HEK293 (cell line): ENCODE data around the gene TDRD1.
A peak's percentile ranks its signal among the peaks of the same experiment; 100 is the strongest.

Experiments used
- CTCF ChIA-PET: fragments of 350-600 bp; formaldehyde crosslinking; extraction: SDS; loops from one replicate; lab custom pipeline; 2021; ENCODE audit warnings: antibody characterized with exemption; lab: Yijun Ruan, JAX
- POLR2A ChIA-PET: fragments of 300-600 bp; formaldehyde crosslinking; extraction: SDS; loops from one replicate; lab custom pipeline; 2020; ENCODE audit warnings: antibody characterized with exemption, inconsistent platforms; lab: Yijun Ruan, JAX
- H3K27ac ChIP-seq: fragments of 200-500 bp; sonication (Bioruptor generic); 2 replicates; pipeline ENCODE4 v1.5.1; 2014; ENCODE audit warnings: low read depth, low read length, control low read depth, inconsistent platforms; ENCODE audit errors: extremely low read depth
- H3K36me3 ChIP-seq, 2 experiments: fragments of 200-500 bp in 1 of 2; sonication (Bioruptor generic) in 1 of 2; 1 replicate in 1 of 2; 2 replicates in 1 of 2; pipeline ENCODE4 v1.5.1; 2014 to 2017; ENCODE audit warnings: inconsistent platforms in 2 of 2, low read length in 2 of 2; ENCODE audit not compliant: control insufficient read depth in 2 of 2, insufficient read depth in 1 of 2
- H3K4me1 ChIP-seq: fragments of 200-500 bp; sonication (Bioruptor generic); 2 replicates; pipeline ENCODE4 v1.5.1; 2014; ENCODE audit warnings: mild to moderate bottlenecking, low read length, inconsistent platforms; ENCODE audit not compliant: control insufficient read depth, insufficient read depth
- H3K4me3 ChIP-seq: 2 replicates; pipeline ENCODE4 v1.5.1; 2011; ENCODE audit warnings: low read depth, mild to moderate bottlenecking, control low read depth, low read length, moderate library complexity
- H3K9me3 ChIP-seq: fragments of 200-500 bp; sonication (Bioruptor generic); 2 replicates; pipeline ENCODE4 v1.5.1; 2014; ENCODE audit warnings: low read depth, low read length, inconsistent platforms; ENCODE audit not compliant: control insufficient read depth, insufficient read depth
- FEZF1 ChIP-seq: fragments of 450-650 bp; formaldehyde crosslinking; IDR thresholded peaks from 2 replicates; pipeline ENCODE4 v1.5.1; 2016; ENCODE audit warnings: missing biosample characterization, missing genetic modification characterization
- GLIS2 ChIP-seq: fragments of 450-650 bp; formaldehyde crosslinking; IDR thresholded peaks from 2 replicates; pipeline ENCODE4 v1.5.1; 2016; ENCODE audit warnings: missing biosample characterization, missing genetic modification characterization
- KLF7 ChIP-seq: fragments of 450-650 bp; formaldehyde crosslinking; IDR thresholded peaks from 2 replicates; pipeline ENCODE4 v1.5.1; 2016; ENCODE audit warnings: missing biosample characterization, missing genetic modification characterization, borderline replicate concordance
- KLF9 ChIP-seq: fragments of 450-650 bp; formaldehyde crosslinking; IDR thresholded peaks from 2 replicates; pipeline ENCODE4 v1.5.1; 2016; ENCODE audit warnings: missing biosample characterization, missing genetic modification characterization, low read depth
- OSR2 ChIP-seq: fragments of 450-650 bp; formaldehyde crosslinking; IDR thresholded peaks from 2 replicates; pipeline ENCODE4 v1.5.1; 2016; ENCODE audit warnings: missing biosample characterization, missing genetic modification characterization
- PRDM1 ChIP-seq: fragments of 450-650 bp; formaldehyde crosslinking; IDR thresholded peaks from 2 replicates; pipeline ENCODE4; 2016; ENCODE audit warnings: missing biosample characterization, missing genetic modification characterization
- PRDM6 ChIP-seq: fragments of 450-650 bp; formaldehyde crosslinking; IDR thresholded peaks from 2 replicates; pipeline ENCODE4 v1.5.1; 2017; ENCODE audit warnings: missing biosample characterization, missing genetic modification characterization
- ZBTB44 ChIP-seq: fragments of 450-650 bp; IDR thresholded peaks from 2 replicates; pipeline ENCODE4 v1.5.1; 2018; ENCODE audit warnings: missing biosample characterization, mild to moderate bottlenecking, missing genetic modification characterization
- ZFP41 ChIP-seq: fragments of 450-650 bp; formaldehyde crosslinking; IDR thresholded peaks from 2 replicates; pipeline ENCODE4 v1.5.1; 2016; ENCODE audit warnings: missing biosample characterization, missing genetic modification characterization, borderline replicate concordance
- ZNF16 ChIP-seq: fragments of 450-650 bp; formaldehyde crosslinking; IDR thresholded peaks from 2 replicates; pipeline ENCODE4 v1.5.1; 2016; ENCODE audit warnings: low read depth, missing biosample characterization, missing genetic modification characterization
- ZNF19 ChIP-seq: fragments of 450-650 bp; formaldehyde crosslinking; IDR thresholded peaks from 2 replicates; pipeline ENCODE4; 2016; ENCODE audit warnings: missing biosample characterization, missing genetic modification characterization, low read depth
- ZNF274 ChIP-seq, 2 experiments: fragments of 200-500 bp in 1 of 2; fragments of 450-650 bp in 1 of 2; sonication (Bioruptor generic) in 1 of 2; formaldehyde crosslinking in 1 of 2; IDR thresholded peaks; 2 replicates each; pipeline versions ENCODE4 v1.5.1 to v1.6.1; 2014 to 2016; ENCODE audit warnings: borderline replicate concordance in 1 of 2, inconsistent platforms in 1 of 2, low read length in 1 of 2, missing biosample characterization in 1 of 2, missing genetic modification characterization in 1 of 2
- ZNF398 ChIP-seq: fragments of 450-650 bp; formaldehyde crosslinking; IDR thresholded peaks from 2 replicates; pipeline ENCODE4 v1.5.1; 2017; ENCODE audit warnings: missing biosample characterization, missing genetic modification characterization
- ZNF518A ChIP-seq: fragments of 450-650 bp; formaldehyde crosslinking; conservative IDR thresholded peaks from 2 replicates; pipeline ENCODE4 v1.5.1; 2016; ENCODE audit warnings: low read depth, missing biosample characterization, missing genetic modification characterization
- ZNF571 ChIP-seq: fragments of 450-650 bp; formaldehyde crosslinking; IDR thresholded peaks from 2 replicates; pipeline ENCODE4 v1.5.0; 2017; ENCODE audit warnings: missing biosample characterization, missing genetic modification characterization
- ZNF626 ChIP-seq: fragments of 450-650 bp; sonication (Bioruptor Pico); formaldehyde crosslinking; IDR thresholded peaks from 2 replicates; pipeline ENCODE4 v1.5.1; 2018; ENCODE audit warnings: missing biosample characterization, missing genetic modification characterization, inconsistent platforms
- ZNF645 ChIP-seq: fragments of 450-650 bp; formaldehyde crosslinking; IDR thresholded peaks from 2 replicates; pipeline ENCODE4; 2016; ENCODE audit warnings: missing biosample characterization, missing genetic modification characterization
- ZNF701 ChIP-seq: fragments of 450-650 bp; formaldehyde crosslinking; IDR thresholded peaks from 2 replicates; pipeline ENCODE4 v1.5.1; 2016; ENCODE audit warnings: missing biosample characterization, missing genetic modification characterization
- ZNF776 ChIP-seq: fragments of 450-650 bp; formaldehyde crosslinking; IDR thresholded peaks from 2 replicates; pipeline ENCODE4 v1.5.0; 2017; ENCODE audit warnings: missing biosample characterization, missing genetic modification characterization, borderline replicate concordance
- ZNF792 ChIP-seq: fragments of 450-650 bp; formaldehyde crosslinking; IDR thresholded peaks from 2 replicates; pipeline ENCODE4 v1.5.1; 2016; ENCODE audit warnings: missing biosample characterization, missing genetic modification characterization
- ZSCAN4 ChIP-seq: fragments of 450-650 bp; formaldehyde crosslinking; IDR thresholded peaks from 2 replicates; pipeline ENCODE4 v1.5.1; 2017; ENCODE audit warnings: missing biosample characterization, missing genetic modification characterization
- ZSCAN5A ChIP-seq: fragments of 450-650 bp; formaldehyde crosslinking; IDR thresholded peaks from 2 replicates; pipeline ENCODE4 v1.5.1; 2016; ENCODE audit warnings: missing biosample characterization, missing genetic modification characterization

The TDRD1 gene

GRCh38 chr10:114266521-114266920 is 87.4 kb downstream of the TDRD1 start (continued):
- TF ChIP-seq ZNF518A (tag by site-specific recombination), result 0 out of 2 replicates have a peak, but pooled peaks have one; percentile 42
- TF ChIP-seq ZFP41, result no peak
- no peak for TF ChIP-seq ZNF626 (tag by site-specific recombination)
- TF ChIP-seq ZNF274 (IDR thresholded peaks at IDR 0.05; ENCODE audit: low read length), result no peak
- TF ChIP-seq ZNF274 (tag by site-specific recombination; IDR thresholded peaks at IDR 0.05; ENCODE audit: borderline replicate concordance), result no peak
- no peak for TF ChIP-seq KLF7
- no peak for TF ChIP-seq KLF9 (tag by site-specific recombination)
- TF ChIP-seq ZBTB44, result peak; percentile 91
- no peak for TF ChIP-seq ZNF776 (tag by site-specific recombination)
- no peak for TF ChIP-seq ZNF792
- no peak for TF ChIP-seq ZNF571 (tag by site-specific recombination)
- TF ChIP-seq PRDM1, result no peak
- no peak for TF ChIP-seq ZNF645 (tag by site-specific recombination)
- TF ChIP-seq GLIS2 (tag by site-specific recombination), result no peak
- peak; percentile 29; the same call in 1 of the 2 replicates for TF ChIP-seq OSR2
- no peak for TF ChIP-seq ZNF16 (tag by site-specific recombination)
- peak; percentile 97 for TF ChIP-seq FEZF1

- no peak overlapping the region for H3K4me3 ChIP-seq
- no peaks in the 10 kb centered on the region for H3K36me3 ChIP-seq
- POLR2A ChIA-PET, result interaction anchor here (1.3 kb wide), 1 partner anchor 97 kb away, joined by 3 read pairs; the partner anchor contains the start of gene CCDC186
- H3K9me3 ChIP-seq, result no peaks in the 10 kb centered on the region
- no peak overlapping the region for H3K27ac ChIP-seq
- no peaks in the 10 kb centered on the region for H3K4me1 ChIP-seq
- CTCF ChIA-PET, result interaction anchor here (1.7 kb wide), 1 partner anchor 33 kb away, joined by 5 read pairs; no protein-coding TSS in a partner anchor
- no peak for TF ChIP-seq ZNF19 (tag by site-specific recombination)
- TF ChIP-seq PRDM6 (tag by site-specific recombination), result peak; percentile 46; the same call in 1 of the 2 replicates
- 0 out of 2 replicates have a peak, but pooled peaks have one; percentile 56 for TF ChIP-seq ZNF701 (tag by site-specific recombination)
- TF ChIP-seq ZNF398 (tag by site-specific recombination), result 0 out of 2 replicates have a peak, but pooled peaks have one; percentile 29
- peak; percentile 55; the same call in 1 of the 2 replicates for TF ChIP-seq ZSCAN4 (tag by site-specific recombination)
- no peak for TF ChIP-seq ZSCAN5A (tag by site-specific recombination)
Measured at GRCh38 chr10:114271075-114271778, 92.1 kb downstream of the TDRD1 start.
